Central memory CD8-positive, alpha-beta T cell (primary cell): ENCODE results near the gene AMMECR1.

Experiments
- ATAC-seq: fragments of 150-1000 bp; cut with Tn5 transposase; replicated peaks from 2 replicates; pipeline ENCODE4 v1.10.0; 2022; ENCODE audit warnings: mild to moderate bottlenecking, moderate FRiP score, moderate number of reproducible peaks; ENCODE audit not compliant: poor library complexity, severe bottlenecking; ENCODE audit errors: extremely low read depth
- DNase-seq, 2 donors: peaks; one replicate each; pipeline ENCODE4 v3.0.0; 2021; ENCODE audit warnings: low spot score in 2 of 2
- H3K27ac Mint-ChIP-seq: one replicate; pipeline ENCODE4 v1.8.0; 2022; ENCODE audit warnings: low read depth, mild to moderate bottlenecking, moderate library complexity, mixed read lengths
- H3K27me3 Mint-ChIP-seq: one replicate; pipeline ENCODE4 v1.8.0; 2022; ENCODE audit warnings: mixed read lengths
- H3K36me3 Mint-ChIP-seq: one replicate; pipeline ENCODE4 v1.8.0; 2022; ENCODE audit warnings: mild to moderate bottlenecking, moderate library complexity, mixed read lengths; ENCODE audit not compliant: insufficient read depth
- H3K4me1 Mint-ChIP-seq: one replicate; pipeline ENCODE4 v1.8.0; 2022; ENCODE audit warnings: mixed read lengths
- H3K4me3 Mint-ChIP-seq: one replicate; pipeline ENCODE4 v1.8.0; 2022; ENCODE audit warnings: mild to moderate bottlenecking, moderate library complexity, mixed read lengths
- H3K9me3 Mint-ChIP-seq: one replicate; pipeline ENCODE4 v1.8.0; 2022; ENCODE audit warnings: mixed read lengths

Gene AMMECR1

DNA sequence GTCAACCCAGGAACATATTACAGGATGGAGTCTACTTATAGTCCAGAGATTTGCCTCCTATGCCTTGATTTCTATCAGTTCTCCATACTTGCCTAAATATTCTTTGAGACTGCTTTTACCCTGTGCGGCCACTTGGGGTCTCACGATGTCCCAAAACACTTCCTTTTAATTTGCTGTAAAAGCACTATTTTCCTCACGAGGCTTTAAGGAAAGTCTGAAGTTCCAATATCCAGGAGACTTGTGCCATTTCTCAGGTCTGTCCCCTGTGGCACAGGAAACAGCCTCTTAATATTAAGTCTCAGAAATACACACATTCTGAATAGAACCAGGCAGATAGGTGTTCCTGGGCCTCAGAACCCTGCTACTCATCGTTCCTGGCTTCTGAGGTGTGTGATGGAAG lies 172.0 kb downstream of the AMMECR1 start:
- Mint-ChIP-seq H3K27ac (no peak overlapping the region), H3K27me3 (no peaks in the 10 kb centered on the region), H3K9me3 (no peaks in the 10 kb centered on the region), H3K4me3 (no peak overlapping the region), H3K4me1 (peaks cover 10% of the 10 kb centered on the region), H3K36me3 (peaks cover 8% of the 10 kb centered on the region)
- peak; percentile 43 for ATAC-seq
- no peak for DNase-seq

DNA sequence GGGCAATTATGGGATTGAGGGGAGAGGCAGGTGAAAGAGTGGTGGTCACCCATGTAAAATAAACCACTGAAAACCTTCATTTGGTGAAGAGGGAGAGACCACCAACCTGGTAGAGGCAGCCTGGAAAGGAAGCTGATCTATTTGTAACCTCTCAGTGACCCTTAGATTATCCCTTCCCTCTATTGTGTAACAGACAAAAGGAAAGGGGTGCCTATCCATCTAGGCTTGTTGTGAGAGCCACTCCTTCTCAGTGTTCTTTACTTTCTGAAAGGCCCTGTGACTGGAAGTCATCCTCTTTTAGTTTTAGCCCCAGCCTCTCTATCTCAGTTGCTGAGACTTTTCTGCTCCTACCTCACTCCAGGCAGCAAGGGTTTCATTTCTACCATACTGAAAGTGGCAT lies 172.6 kb downstream of the AMMECR1 start:
- no peak overlapping the region for H3K27ac Mint-ChIP-seq
- no peaks in the 10 kb centered on the region for H3K9me3 Mint-ChIP-seq
- ATAC-seq (no peak), DNase-seq (no peak)
- H3K4me3 Mint-ChIP-seq, result no peak overlapping the region
- H3K27me3 Mint-ChIP-seq, result no peaks in the 10 kb centered on the region
- peaks cover 8% of the 10 kb centered on the region for H3K36me3 Mint-ChIP-seq
- peaks cover 10% of the 10 kb centered on the region for H3K4me1 Mint-ChIP-seq
